GF-D8 (cell line): ENCODE data around the gene B4GALT7.
"Not testable (repeated sequence)": the region's sequence is repeated elsewhere in the genome, so short reads cannot be mapped to it uniquely, and the experiment has no call there.

Experiments used
- DNase-seq: peaks from one replicate; lab custom pipeline; 2025; lab: John Stamatoyannopoulos, UW

The B4GALT7 gene, protein sequence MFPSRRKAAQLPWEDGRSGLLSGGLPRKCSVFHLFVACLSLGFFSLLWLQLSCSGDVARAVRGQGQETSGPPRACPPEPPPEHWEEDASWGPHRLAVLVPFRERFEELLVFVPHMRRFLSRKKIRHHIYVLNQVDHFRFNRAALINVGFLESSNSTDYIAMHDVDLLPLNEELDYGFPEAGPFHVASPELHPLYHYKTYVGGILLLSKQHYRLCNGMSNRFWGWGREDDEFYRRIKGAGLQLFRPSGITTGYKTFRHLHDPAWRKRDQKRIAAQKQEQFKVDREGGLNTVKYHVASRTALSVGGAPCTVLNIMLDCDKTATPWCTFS

DNA sequence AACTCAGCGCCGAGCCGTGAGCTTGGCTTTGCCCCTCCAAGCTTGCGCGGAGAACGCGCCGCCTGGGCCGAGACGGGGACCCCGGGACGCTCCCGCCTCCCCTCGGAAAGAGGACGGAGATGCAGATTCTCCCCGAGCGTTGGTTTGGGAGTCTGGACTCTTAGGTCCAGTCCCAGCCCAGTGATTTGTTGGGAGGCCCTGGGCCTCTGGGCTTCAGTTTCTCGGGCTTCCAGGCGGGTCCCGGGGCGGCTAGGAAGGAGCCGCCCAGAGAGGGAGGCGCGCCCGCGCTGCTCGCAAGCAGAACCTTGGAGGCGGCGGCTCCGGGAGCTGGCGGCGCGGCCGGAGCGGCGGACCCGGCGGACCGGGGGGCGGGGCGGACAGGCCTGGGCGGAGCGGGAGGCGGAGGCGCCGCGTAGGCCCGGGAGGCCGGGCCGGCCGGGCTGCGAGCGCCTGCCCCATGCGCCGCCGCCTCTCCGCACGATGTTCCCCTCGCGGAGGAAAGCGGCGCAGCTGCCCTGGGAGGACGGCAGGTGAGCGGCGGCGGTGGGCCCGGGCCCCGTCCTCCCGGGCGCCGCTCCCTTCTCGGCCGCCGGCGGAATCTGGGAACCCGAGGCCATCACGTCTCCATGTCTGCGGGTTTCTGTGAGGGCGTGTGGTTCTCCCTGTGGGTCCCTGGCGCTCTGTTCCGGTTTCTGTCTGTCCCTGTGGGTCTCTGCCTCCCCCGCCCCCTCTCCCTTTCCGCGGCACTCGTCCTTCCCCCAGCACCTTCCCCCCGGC, at the start of gene B4GALT7:
Gene B4GALT7 (plus strand): TSS at position 402 of the 777 bp plus-strand sequence. CDS start 79 bp downstream, at position 481.
- no peak for DNase-seq

DNA sequence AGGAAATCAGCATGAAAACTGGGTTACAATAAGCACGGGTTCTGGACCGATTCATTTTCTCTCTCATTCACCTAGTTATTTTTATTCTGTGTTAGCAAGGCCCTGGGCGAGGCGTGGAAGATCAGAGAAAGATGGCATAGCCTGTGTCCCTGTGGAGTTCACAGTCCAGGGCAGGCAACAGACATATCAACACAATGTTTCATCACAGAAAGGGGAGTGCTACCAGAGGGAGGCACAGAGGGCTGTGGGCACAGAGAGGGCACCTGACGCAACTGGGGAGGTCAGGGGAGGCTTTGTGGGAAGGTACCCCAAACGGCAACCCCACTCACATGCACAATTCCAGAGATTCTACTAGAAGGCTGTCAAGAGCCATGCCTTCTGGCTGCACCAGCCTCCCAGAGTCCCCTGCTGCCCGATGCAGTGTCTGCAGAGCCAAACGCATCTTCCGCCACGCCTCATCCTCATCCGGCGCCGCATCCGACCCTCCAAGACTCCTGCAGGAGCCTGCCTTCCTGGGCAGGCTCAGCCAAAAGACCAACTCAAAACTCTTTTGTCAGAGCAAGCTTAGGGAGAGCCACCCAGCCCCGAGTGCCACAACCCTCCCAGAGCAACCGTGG, 47.0 kb upstream of the B4GALT7 start:
- no peak for DNase-seq

DNA sequence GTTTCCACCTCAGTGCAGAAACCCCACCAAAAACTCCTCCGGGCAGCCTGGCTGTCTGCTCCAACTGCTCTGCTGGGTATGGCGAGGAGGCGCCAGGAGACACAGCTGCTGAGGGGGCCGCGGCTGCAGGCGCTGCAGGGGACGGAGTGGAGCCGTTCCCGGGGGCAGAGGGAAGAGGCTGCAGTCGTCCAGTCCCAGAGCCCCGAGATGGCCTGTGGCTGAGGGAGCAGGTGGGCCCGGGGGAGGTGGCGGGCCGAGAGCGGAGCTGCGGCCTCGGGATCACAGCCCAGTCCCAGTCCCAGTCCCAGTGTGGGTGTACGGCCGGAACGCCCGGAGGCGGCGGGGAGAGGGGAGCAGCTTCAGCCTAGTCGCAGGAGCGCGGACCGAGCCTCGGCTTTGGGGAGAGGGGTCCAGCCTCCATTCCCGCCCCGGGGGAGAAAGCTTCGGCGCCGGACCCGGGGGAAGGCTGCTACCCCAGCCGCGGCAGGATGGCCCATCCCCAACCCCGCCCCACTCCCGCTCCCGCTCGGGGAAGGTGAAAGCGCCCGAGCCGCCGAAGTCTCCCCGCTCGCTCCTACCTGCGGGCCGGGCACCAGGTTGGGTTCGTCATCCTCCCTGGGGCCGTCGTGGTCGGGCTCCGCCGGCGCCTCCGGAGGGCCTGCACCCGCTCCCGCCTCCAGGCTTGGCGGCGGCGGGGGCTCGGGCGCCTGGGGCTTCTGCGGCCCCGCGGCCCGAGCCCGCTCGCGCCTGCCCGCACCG, 46.1 kb upstream of the B4GALT7 start:
- no peak for DNase-seq

DNA sequence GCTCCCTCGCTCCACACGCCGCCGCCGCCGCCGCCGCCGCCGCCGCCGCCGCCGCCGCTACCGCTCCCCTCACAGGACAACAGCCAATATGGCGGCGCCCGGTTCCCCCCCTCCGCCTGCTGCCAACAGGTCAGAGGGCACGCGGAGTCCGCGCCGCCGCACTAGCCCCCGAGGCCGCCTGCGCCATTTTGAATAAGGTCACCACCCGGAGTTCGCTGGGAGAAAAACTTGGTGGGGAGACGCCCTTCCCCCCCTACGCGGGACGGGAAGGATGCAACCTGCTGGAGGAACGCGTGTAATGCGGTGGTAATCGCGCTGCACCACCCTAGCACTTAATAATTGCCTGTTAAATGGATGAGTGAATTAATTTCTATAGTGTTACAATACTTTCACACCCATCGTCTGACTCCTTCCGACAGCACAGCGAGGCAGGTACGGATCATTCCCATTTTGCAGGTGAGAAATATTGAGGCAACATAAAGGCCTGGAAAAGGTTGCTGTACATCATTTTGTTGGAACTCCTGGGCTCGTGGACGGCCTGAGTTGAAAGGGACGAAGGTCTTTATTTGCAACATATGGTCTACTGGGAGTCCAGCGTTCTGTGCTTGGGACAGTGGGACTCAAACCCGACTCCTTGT, 45.3 kb upstream of the B4GALT7 start, which contains the start of gene FAM193B:
Gene FAM193B (minus strand): TSS at position 90 of the 638 bp plus-strand sequence. CDS start 105 bp downstream, outside the sequence.
- DNase-seq = peak; percentile 64

DNA sequence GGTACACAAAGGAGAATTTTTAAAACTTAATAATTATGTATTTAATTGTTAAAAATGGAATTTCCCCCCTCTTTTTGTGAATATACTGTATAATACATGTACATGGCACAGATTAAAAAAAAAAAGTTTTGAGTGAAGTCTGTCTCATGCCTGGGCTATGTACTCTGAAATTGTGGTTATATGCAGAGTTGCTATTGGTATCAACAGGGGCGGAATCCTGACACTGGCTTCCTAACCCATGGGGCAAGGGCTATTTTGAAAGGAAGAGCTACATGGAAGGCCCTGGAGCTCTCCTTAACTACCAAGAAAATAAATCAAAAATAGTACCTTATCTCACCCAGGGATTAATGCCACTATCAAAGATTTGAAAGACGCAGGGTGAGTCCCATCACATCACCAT, 44.7 kb upstream of the B4GALT7 start:
- DNase-seq = no peak

DNA sequence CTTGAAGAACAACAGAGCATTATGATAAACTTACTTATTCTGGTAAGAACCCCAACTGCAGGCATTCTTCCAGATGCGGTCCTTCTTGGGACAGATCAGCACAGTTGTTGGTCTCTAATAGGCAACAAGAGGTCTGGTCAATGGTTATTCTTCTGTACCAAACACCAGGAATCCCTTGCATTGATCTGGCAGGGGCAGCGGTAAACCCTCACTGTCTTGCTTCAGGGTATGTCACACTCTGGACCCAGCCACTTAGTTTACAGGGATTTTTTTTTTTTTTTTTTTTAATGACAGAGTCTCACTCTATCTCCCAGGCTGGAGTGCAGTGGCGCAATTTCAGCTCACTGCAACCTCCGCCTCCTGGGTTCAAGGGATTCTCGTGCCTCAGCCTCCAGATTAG, 44.3 kb upstream of the B4GALT7 start:
- no peak for DNase-seq

DNA sequence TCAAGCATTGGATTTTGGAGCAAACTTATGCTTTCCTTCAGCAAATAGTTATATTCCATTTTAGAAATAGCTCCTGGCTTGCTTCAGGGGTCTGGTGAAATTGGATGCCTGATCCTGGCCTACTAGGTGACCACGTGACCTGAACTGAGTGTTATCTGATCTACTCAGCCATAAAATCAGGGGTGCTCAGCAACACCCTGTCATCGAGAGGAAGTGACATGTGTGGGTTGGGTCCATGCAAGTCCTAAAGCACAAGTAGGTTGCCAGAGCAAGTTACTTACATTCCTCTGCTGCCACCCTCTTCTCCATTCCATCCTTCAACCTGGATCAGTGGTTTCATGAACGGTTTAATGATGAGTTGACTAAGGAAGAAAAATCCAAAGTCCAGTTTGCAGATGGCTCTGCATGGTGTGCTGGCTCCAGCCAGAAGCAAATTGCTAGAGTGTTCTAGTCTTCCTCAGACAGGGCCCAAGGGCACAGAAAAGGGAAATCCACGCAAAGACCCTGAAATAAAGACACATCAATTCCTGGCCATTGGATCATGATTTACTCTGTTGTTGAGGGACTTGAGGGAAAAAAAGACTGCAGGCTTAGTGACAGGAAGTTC, 42.8 kb upstream of the B4GALT7 start:
- peak; percentile 75 for DNase-seq

DNA sequence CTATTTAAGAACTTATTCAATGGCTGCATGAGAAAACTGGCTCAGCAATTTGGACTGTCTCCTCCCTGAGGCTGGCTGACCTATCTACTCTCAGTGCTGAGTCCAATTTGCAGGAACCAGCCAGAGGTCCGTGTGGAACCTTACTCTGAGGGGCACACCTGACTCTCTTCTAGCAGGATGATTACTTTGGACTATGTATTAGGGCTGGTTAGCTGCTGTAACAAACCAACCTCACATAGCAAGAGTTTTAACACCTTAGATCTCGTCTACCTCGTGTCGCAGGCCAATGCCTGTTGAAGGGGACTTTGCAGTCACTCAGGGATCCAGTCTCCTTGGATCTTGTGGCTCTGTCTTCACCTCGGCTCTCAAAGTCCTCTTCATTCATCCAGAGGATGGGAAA, 42.1 kb upstream of the B4GALT7 start:
- no peak for DNase-seq

DNA sequence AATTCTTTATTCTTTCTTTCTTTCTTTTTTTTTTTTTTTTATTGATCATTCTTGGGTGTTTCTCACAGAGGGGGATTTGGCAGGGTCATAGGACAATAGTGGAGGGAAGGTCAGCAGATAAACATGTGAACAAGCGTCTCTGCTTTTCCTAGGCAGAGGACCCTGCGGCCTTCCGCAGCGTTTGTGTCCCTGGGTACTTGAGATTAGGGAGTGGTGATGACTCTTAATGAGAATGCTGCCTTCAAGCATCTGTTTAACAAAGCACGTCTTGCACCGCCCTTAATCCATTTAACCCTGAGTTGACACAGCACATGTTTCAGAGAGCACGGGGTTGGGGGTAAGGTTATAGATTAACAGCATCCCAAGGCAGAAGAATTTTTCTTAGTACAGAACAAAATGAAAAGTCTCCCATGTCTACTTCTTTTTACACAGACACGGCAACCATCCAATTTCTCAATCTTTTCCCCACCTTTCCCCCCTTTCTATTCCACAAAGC, 40.4 kb upstream of the B4GALT7 start:
- DNase-seq = not testable (repeated sequence)

DNA sequence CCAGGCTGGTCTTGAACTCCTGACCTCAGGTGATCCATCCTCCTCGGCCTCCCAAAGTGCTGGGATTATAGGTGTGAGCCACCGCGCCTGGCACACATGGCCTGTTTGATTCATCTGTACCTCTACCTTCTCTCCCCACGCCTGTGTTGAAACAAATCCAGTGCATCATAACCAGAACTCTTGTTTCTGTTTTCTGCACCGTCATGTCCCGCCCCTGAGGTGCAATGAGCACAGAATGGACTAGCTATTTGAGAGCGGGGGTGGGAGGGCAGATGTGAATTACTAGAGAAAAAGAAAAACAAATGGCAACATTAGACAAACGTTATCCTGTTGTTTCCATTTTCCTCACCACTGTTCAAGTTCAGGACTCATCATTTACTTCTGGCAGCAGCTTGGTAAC, 34.9 kb upstream of the B4GALT7 start:
- DNase-seq = no peak

DNA sequence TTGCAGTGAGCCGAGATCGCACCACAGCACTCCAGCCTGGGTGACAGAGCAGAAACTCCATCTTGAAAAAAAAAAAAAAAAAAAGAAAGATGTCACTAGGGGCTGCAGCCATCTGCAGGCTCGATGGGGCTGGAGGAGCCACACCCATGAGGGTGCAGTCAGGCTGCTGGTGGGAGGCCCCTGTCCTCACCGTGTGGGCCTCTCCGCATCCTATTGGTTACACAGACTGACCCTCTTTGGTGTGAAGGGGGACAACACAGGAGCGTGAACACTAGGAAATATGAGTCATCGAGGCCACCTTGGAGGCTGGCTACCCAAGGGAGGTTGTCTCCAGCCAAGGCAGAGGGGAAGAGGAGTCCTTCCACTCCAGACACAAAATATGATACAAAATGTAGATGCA, 31.6 kb upstream of the B4GALT7 start:
- no peak for DNase-seq

DNA sequence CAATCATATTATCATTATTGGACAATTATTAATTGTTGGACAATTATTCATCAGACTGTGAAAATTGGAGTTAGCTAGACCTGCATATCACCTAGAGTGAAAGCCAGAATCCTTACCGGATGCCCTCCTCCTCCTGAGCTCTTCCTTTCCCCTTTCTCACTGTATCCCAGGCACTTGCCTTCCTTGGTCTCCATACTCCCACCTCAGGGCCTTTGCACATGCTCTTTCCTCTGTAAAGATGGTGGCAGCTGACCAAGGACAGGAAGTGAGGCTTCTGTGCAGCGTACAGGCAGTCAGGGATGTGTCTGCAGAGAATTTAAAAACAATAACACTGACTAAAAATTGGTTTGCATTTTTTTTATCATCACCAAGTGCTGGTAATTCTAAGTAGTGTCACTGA, 30.0 kb upstream of the B4GALT7 start:
- no peak for DNase-seq

DNA sequence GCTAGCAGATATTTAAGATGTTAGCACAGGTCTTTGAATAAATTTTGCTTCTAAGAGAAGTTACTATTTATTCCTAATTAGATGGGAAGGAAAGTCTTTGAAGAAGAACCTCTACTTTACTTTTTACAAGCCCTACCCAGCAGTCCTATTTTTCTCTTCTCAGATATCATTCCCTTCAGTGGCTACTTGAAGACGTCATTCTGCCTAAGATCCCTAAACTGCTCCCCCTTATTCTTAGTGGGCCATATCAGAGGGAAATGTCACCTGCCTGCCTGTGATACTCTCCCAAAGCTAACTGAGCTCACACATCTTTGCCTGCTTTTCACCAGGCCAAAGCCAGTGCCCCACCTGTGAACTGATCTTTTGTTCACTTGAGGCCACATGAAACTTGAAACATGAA, 24.4 kb upstream of the B4GALT7 start:
- DNase-seq = no peak

DNA sequence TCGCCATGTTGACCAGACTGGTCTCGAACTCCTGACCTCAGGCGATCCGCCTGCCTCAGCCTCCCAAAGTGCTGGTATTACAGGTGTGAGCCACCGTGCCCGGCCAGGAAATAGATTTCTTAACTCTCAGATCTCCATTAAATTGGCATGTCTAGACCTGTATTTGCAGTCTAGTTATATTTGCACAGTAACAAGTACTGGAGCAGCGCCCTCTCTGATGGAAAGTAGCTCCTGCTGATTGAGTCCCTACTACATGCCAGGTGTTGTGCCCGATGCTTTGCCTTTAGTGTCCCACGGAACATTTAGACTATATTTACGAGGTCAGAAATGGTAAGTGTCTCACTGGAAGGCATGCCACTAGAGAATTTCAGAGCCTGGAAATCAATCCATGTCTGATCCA, 23.8 kb upstream of the B4GALT7 start:
- DNase-seq = no peak

DNA sequence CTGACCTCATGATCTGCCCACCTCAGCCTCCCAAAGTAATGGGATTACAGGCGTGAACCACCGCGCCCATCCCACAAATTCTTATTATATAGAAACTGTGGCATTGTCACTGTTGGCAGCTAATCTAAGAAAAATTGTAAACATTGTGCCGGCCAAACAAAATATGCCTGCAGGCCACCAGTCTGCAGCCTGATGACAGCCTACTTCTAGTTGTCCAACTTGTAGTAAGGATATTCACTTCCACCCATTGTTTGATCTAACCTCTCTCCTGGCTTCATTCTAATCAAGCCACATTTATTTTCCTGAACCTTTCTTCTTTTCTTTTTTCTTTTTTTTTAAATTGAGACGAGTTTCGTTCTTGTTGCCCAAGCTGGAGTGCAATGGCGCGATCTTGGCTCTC, 21.6 kb upstream of the B4GALT7 start:
- DNase-seq = no peak

DNA sequence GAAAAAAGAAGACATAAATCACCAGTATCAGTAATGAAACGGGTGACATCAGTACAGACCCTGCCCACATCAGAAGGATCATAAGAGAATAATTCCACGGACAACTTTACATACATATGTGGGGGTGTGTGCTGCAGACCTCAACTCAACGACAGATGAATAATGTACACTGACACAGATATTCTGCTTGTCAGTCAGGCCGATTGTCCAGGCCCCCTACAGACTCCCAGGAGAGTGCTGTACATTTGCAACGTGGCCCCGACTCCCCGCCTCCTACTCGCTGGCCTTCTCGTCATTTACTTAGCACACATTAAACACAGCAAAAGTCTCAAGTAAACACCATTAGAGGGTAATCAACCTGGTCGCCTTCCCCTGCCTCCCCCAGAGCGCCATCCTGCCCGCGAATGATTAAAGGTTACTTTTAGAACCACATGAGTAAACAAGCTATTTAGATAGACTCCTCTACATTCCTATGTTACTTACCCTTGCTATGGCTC, 11.5 kb upstream of the B4GALT7 start:
- no peak for DNase-seq

DNA sequence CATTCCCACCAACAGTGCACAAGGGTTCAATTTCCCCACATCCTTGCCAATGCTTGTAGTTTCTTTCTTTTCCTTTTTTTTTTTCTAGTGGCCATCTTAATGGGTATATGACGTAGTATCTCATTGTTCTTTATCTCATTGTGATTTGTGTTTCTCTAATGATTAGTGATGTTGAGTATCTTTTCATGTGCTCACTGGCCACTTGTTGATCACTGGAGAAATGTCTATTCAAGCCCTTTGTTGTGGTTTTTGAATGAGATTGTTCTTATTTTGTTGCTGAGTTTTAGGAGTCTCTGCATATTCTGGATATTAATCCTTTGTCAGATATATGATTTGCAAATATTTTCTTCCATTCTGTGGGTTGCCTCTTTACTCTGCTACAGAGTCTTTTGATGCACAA, 9.5 kb upstream of the B4GALT7 start:
- no peak for DNase-seq

DNA sequence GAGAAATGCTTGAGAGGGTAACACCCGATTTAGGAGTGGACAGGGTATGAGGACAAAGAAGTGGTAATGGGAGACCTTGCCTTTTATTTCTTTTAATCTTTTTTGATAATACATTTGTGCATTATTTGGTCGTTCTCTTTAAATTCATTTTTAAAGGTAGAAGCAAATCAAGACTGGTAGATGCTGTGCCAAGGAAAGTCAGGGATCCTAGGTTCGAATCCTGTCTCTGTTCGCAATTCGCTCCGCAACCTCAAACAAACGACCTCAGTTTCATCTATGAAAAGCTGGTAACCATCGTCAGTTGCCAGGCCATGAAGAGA, 8.3 kb upstream of the B4GALT7 start:
- DNase-seq = no peak

DNA sequence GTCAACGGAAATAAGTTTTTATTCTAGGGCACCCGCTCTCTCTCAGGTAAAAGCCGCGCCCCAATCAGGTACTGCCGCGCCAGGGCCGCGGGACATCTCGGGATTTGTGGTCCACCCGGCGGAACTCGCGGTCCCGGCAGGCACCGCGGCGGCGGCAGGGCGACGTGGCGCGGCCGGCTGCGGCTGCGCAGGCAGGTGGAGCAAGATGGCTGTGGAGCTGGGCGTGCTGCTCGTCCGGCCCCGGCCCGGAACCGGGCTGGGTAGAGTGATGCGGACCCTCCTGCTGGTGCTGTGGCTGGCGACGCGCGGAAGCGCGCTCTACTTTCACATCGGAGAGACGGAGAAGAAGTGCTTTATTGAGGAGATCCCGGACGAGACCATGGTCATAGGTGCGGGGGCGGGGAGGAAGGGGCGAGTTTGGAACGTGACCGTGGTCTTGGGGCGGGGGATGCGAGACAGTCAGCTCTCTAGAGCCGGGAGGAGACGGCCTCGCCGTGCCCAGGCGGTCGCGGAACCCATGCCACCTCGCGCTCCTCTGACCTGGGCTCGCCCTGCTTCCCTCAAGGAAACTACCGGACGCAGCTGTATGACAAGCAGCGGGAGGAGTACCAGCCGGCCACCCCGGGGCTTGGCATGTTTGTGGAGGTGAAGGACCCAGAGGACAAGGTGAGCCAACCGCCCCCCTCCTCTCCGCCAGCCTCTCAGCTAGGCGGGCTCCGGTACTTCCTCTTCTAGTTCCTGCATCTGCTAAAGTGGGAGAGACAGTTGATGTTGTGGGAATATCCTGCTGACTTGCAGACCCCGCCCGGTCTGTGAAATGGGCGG, 7.7 kb upstream of the B4GALT7 start, which contains the start of gene TMED9:
Gene TMED9 (plus strand): TSS at position 194 of the 825 bp plus-strand sequence. CDS start 12 bp downstream, at position 206.
- DNase-seq = peak; percentile 29

DNA sequence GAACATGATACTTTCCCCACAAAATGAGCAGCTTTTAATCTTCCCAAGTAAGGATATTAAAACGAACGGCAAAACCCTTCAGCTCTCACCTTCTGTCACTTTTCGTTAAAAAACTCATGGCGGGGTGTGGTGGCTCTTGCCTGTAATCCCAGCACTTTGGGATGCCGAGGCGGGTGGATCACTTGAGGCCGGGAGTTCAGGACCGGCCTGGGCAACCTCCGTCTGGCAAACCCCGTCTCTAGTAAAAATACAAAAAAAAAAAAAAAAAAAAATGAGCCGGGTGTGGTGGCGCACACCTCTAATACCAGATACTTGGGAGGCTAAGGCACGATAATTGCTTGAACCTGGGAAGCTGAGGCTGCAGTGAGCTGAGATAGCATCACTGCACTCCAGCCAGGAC, 7.0 kb upstream of the B4GALT7 start:
- DNase-seq = no peak
